HL-60/S4 treated with phorbol 12-myristate 13-acetate at 8.2 ng/mL for 4 days and 3 days (cell line): ENCODE data around the gene SPAG9.
"Not testable (repeated sequence)": the region's sequence is repeated elsewhere in the genome, so short reads cannot be mapped to it uniquely, and the experiment has no call there.

Experiments
- in situ Hi-C: fragments of 300-500 bp; cut with MboI; formaldehyde crosslinking; loops from 2 replicates; pipeline ENCODE4 v1.15.0; 2022; ENCODE audit warnings: low sequenced_read_pairs

The SPAG9 gene

DNA sequence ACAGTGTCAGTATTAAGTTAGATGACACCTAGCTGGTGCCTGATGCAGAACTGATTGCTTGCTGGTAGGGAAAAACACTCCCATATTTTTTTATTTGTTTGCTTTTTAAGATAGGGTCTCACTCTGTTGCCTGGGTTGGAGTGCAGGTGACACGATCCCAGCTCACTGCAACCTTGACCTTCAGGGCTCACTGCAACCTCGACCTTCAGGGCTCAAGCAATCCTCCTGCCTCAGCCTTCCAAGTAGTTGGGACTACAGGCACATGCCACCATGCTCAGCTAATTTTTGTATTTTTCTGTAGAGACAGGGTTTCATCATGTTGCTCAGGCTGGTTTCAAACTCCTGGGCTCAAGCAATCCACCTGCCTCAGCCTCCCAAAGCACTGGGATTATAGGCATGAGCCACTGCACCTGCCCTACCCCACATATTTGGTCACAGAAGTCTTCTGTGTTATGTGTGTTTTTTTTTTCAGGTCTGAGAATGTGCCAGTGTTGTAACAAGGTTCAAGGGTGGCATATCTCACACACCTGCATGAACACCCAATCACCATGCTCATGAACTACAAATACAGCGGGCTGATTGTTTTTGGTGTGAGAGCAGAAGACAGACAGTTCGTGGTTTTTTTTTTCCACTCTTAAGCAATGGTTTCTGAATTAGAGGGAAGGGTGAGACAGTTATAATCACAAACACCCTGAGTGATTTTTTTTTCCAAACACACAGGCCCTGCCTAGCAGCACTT, 22.8 kb downstream of the SPAG9 start:
- in situ Hi-C loops, result no loop called here

GRCh38 chr17:51091635-51092034, 29.0 kb downstream of the SPAG9 start:
- in situ Hi-C loops, result no loop called here

DNA sequence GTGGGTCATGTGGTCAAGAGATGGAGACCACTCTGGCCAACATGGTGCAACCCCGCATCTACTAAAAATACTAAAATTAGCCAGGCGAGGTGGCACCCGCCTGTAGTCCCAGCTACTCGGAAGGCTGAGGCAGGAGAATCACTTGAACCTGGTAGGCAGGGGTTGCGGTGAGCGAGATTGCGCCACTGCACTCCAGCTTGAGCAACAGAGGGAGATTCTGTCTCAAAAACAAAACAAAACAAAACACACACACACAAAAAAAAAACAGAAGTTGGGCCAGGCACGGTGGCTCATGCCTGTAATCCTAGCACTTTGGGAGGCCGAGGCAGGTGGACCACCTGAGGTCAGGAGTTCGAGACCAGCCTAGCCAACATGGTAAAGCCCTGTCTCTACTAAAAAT, 31.8 kb downstream of the SPAG9 start:
- in situ Hi-C loops, result not testable (repeated sequence)

GRCh38 chr17:51088287-51088686, 32.4 kb downstream of the SPAG9 start:
- in situ Hi-C loops, result no loop called here

DNA sequence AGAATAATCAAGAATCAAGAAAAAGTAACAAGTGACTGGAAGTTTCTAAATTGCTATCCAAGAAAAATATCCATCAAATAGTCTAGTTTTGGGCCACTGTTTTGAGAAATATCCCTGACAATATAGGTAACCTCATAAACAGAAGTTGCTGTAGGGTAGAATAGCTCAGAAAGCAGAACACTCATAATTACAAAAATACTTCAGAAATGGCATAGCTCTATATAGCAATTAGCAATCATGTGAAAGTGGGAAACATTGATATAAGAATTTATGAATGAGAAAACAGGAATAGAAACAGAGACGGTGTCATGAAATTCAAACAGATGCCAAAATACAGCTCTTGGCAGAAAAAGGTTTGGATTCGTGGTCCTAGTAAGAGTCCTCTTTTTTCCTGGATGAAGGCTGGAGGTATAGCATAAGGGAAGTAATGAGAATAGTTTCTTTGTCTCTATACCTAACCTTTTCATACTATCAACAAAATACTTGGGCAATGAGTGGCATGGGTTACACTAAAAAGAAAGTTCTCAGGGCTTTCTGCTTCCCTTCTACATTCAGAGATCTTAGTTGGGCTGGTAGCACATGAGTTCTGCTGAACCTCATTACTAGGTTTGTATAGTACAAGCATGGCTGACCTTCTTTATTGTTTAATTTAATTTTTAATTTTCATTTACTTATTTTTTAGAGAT, 33.5 kb downstream of the SPAG9 start:
- in situ Hi-C loops, result no loop called here

DNA sequence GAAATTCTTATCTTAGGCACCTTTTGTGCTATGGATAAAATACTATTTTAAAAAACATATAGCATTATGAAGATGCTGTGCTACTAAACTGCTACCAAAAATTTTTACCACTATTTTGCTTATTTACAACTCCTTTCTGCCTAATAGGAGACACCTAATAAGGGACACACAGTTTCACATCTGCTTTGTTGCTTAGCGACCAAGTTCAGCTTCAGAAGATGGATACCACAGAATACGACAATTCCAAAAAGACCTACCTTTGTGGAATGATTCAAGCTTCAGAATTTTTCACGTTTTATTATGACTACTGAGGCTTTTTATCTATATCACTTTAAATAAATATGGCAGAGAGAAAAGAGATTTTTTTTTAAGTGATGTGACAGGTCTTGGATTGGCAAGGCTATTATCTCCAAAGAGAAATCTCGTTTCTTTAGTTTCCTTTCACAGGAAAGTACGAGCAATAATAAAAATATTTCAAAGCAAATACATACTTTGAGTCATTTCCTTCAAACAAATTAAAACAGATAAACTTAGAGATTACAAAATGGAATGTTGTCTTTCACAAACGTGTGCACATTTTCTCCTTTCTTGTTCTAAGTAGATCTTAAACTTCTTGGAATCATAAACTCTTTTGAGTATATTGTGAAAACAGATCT, 35.4 kb downstream of the SPAG9 start:
- in situ Hi-C loops, result no loop called here

DNA sequence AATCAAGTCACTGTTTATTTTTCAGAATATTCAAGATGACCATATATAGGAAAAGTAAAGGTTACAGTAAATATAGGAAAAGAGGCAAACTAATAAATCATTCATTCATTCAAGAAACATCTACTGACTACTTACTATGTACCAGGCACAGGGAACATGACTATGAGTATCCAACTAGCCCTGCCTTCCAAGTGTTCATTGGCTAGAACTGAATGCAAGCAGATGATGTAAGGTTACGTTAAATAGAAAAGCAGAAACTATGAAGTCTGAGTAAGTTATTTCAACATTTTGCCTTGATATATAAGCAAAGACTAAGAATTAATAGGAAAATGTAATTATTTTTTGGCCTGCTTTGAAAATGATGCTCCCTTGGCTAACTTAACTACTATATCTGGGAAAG, 36.7 kb downstream of the SPAG9 start:
- in situ Hi-C loops, result no loop called here

GRCh38 chr17:51083364-51083763, 37.3 kb downstream of the SPAG9 start:
- in situ Hi-C loops, result not testable (repeated sequence)

GRCh38 chr17:51079049-51079448, 41.6 kb downstream of the SPAG9 start:
- in situ Hi-C loops, result no loop called here

DNA sequence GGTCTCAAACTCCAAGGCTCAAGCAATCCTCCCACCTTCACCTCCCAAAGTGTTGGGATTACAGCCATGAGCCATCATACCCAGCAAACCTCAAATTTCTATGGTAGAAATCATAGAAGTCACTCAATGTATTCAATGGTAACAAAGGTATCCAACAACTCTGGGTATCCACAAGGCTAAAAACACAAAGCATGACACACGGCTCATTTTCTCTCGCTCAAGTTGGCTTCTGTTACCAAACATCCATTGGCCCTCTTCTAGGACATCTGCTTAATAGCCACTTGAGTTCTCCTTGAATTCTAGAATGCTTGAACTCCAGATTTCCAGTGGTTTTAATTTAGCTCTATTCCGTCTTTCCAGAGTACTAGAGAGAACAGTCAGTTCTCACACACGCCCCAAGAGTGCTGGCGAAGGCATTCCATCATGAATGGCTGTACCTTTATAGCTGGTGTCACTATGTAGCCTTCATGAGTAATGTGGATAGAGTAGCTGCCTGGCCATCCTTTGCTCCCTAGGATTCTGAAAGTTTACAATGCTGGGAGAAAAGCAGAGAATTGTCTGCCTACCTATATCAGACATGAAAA, 42.6 kb downstream of the SPAG9 start:
- in situ Hi-C loops, result no loop called here

GRCh38 chr17:51076821-51077220, 43.8 kb downstream of the SPAG9 start:
- in situ Hi-C loops, result no loop called here

- in situ Hi-C loops, result no loop called here
Measured at GRCh38 chr17:51071556-51071955, 49.1 kb downstream of the SPAG9 start.

DNA sequence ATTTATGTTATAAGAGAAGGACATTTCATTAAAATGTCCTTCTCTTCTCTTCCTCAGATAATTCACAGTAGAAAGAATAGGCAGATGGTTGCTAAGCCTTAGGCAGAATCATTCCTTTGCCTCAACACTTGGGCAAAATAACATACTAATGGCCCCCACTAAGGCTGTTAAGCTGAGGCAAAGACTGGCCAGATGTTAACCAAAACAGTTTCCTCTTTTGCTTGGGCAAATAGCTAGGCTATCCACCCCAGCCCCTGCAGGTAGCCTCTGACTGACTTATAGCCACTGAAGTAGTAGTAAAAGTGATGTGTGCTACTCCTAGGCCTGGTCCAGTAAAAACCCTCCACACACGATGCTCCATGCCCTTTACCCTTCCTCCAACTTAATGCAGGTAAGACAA, 55.2 kb downstream of the SPAG9 start:
- in situ Hi-C loops, result no loop called here

- in situ Hi-C loops, result no loop called here
Measured at GRCh38 chr17:51064061-51064735, 56.5 kb downstream of the SPAG9 start.

- in situ Hi-C loops, result no loop called here
Measured at GRCh38 chr17:51060396-51060795, 60.3 kb downstream of the SPAG9 start.

- in situ Hi-C loops, result no loop called here
Measured at GRCh38 chr17:51059781-51060180, 60.9 kb downstream of the SPAG9 start.

- in situ Hi-C loops, result no loop called here
Measured at GRCh38 chr17:51057534-51057933, 63.1 kb downstream of the SPAG9 start.

DNA sequence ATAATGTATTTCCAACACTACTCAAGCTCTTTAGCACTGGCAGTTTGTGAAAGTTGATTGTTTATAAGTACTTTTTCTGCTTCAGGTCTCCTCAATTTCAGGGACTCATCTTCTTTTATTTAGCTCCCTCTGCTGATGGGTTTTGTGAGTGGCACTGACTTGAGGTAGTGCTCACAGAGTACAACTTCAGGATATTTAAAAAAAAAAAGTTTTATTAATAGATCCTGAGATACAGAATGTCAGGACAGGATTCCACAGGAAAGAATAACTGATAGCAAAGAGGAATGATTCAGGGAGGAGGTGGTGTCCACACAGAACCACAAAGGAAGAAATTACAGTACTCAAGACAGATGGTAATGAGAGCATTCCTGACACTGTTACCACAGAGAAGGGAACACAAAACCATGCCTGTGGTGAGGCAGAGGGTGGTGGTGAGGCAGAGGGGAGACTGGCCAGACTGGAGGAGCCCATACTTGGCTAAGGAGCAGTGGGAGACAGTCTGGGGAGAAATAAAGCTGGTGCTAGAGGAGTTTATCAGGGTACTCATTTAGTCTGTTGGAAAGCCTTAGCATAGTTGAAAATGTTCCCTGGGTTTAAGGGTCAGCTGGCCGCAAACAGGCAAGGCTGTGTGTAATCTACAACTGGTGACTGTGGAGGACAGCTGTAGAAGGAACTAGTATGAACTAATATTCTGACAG, 63.7 kb downstream of the SPAG9 start:
- in situ Hi-C loops, result no loop called here

DNA sequence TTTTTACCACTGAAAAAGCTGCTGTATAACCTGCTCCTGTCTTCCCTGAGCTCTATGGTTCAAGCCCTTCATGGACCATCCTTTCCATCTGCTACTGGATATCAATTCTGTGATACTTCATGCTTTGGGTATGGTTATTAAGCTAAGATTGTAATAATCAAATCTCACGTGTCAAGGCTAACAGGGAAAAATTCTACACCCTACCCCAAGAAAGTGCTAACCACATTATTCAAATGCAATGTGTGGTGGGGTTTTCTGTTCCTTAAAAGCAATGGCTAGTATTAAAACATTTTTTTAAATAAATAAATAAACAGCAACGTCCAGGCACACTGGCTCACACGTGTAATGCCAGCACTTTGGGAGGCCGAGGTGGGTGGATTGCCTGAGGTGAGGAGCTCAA, 65.9 kb downstream of the SPAG9 start:
- in situ Hi-C loops, result no loop called here

DNA sequence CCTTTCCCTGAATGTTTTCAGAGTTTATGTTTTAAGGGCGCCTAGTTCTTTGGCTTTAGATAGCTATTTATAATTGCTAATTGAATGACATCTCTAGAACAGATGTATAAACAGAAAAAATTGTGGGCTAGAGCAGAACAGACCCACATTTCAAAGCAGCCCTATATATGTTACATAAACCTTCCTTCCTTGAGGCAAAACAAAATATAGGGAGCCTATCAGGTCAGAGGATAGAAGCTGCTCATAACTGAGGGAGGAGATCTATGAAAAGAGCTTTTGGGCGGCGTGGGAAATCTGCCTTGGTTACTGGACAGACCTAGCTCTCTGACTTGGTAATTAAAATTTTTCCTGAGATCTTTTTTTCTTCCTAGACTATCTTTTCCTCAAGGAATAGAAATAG, 68.4 kb downstream of the SPAG9 start:
- in situ Hi-C loops, result no loop called here
